ENCODE measurements around the gene KDF1. TPM values are rescaled to one million over a fixed set of nuclear protein-coding genes. Genes with fewer than 3 reads are reported as not detected.

Gene KDF1
- total RNA-seq, 4 donors from 2014 or later: 21.9 to 51.1 (median 41.5) TPM

- no peaks in the 10 kb centered on the region for H3K9me3 ChIP-seq
- WGBS: 69% methylated on average over 8 of the region's 8 CpGs
- no peak overlapping the region for H3K4me3 ChIP-seq
- peaks cover 73% of the 10 kb centered on the region for H3K36me3 ChIP-seq
- no peak overlapping the region for H3K27ac ChIP-seq
- TF ChIP-seq, protein P1, sequence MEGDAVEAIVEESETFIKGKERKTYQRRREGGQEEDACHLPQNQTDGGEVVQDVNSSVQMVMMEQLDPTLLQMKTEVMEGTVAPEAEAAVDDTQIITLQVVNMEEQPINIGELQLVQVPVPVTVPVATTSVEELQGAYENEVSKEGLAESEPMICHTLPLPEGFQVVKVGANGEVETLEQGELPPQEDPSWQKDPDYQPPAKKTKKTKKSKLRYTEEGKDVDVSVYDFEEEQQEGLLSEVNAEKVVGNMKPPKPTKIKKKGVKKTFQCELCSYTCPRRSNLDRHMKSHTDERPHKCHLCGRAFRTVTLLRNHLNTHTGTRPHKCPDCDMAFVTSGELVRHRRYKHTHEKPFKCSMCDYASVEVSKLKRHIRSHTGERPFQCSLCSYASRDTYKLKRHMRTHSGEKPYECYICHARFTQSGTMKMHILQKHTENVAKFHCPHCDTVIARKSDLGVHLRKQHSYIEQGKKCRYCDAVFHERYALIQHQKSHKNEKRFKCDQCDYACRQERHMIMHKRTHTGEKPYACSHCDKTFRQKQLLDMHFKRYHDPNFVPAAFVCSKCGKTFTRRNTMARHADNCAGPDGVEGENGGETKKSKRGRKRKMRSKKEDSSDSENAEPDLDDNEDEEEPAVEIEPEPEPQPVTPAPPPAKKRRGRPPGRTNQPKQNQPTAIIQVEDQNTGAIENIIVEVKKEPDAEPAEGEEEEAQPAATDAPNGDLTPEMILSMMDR (IDR thresholded peaks at IDR 0.05): no peak
- TF ChIP-seq POLR2A (IDR thresholded peaks at IDR 0.05) (no peak), EP300 (IDR thresholded peaks at IDR 0.05) (no peak), POLR2AphosphoS5 (IDR thresholded peaks at IDR 0.05) (no peak)
- DNase-seq (ENCODE audit: low spot score in 2 of 2): no peak
- H3K27me3 ChIP-seq: no peaks in the 10 kb centered on the region
- no peaks in the 10 kb centered on the region for H3K4me1 ChIP-seq
These were observed 14.5 kb downstream of the KDF1 start for GRCh38 chr1:26945728-26946127.

DNA sequence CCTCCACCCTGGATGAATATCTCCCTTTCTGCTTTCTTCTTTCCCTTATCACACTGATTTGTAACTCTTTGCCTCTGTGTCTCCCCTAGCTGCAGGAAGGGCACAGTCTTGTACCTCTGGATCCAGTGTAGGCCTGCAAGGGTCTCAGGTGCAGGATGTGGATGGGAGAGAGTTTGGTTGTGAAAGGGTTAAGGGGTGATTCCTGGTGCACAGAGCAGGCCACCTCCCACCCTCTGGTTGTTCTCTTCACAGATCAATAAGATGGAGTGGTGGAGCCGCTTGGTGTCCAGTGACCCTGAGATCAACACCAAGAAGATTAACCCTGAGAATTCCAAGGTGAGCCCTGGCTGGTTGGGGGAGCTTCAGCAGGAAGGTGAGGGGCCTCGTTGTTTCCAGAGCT is 15.1 kb downstream of the KDF1 start:
- TF ChIP-seq POLR2A (IDR thresholded peaks at IDR 0.05): no peak
- TF ChIP-seq, protein P1 (IDR thresholded peaks at IDR 0.05): no peak
- no peak for TF ChIP-seq POLR2AphosphoS5 (IDR thresholded peaks at IDR 0.05)
- no peak for TF ChIP-seq EP300 (IDR thresholded peaks at IDR 0.05)
- no peaks in the 10 kb centered on the region for H3K27me3 ChIP-seq
- H3K4me3 ChIP-seq: no peak overlapping the region
- H3K4me1 ChIP-seq: no peaks in the 10 kb centered on the region
- WGBS: 63% methylated on average over 2 of the region's 2 CpGs
- H3K9me3 ChIP-seq: no peaks in the 10 kb centered on the region
- H3K36me3 ChIP-seq: peaks cover 68% of the 10 kb centered on the region
- DNase-seq (ENCODE audit: low spot score in 2 of 2): no peak
- H3K27ac ChIP-seq: no peak overlapping the region

DNA sequence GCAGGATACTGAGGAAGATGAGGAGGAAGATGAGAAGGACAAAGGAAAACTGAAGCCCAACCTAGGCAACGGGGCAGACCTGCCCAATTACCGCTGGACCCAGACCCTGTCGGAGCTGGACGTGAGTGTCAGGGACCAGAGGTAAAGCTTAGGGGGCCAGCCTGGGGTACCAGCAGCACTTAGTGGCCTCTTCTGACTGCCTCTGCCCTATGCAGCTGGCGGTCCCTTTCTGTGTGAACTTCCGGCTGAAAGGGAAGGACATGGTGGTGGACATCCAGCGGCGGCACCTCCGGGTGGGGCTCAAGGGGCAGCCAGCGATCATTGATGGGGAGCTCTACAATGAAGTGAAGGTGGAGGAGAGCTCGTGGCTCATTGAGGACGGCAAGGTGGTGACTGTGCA is 17.6 kb downstream of the KDF1 start:
- 90% methylated on average over 12 of the region's 12 CpGs for WGBS

GRCh38 chr1:26941311-26941710 is 19.0 kb downstream of the KDF1 start:
- H3K4me3 ChIP-seq: no peak overlapping the region
- H3K36me3 ChIP-seq: peaks cover 68% of the 10 kb centered on the region
- H3K9me3 ChIP-seq: no peaks in the 10 kb centered on the region
- H3K27me3 ChIP-seq: no peaks in the 10 kb centered on the region
- no peaks in the 10 kb centered on the region for H3K4me1 ChIP-seq
- DNase-seq (ENCODE audit: low spot score in 2 of 2): no peak
- H3K27ac ChIP-seq: no peak overlapping the region
- WGBS: 98% methylated on average over 9 of the region's 10 CpGs
- TF ChIP-seq POLR2AphosphoS5 (IDR thresholded peaks at IDR 0.05) (no peak), POLR2A (IDR thresholded peaks at IDR 0.05) (no peak), EP300 (IDR thresholded peaks at IDR 0.05) (no peak)
- TF ChIP-seq, protein P1 (IDR thresholded peaks at IDR 0.05): no peak

More for the DNA sequence above, 17.6 kb downstream of the KDF1 start:
- DNase-seq (ENCODE audit: low spot score in 2 of 2): no peak
- TF ChIP-seq POLR2AphosphoS5 (IDR thresholded peaks at IDR 0.05) (no peak), EP300 (IDR thresholded peaks at IDR 0.05) (no peak), POLR2A (IDR thresholded peaks at IDR 0.05) (no peak)
- TF ChIP-seq, protein P1 (IDR thresholded peaks at IDR 0.05): no peak
- no peaks in the 10 kb centered on the region for H3K27me3 ChIP-seq
- no peaks in the 10 kb centered on the region for H3K4me1 ChIP-seq
- no peak overlapping the region for H3K4me3 ChIP-seq
- no peaks in the 10 kb centered on the region for H3K9me3 ChIP-seq
- H3K27ac ChIP-seq: no peak overlapping the region
- H3K36me3 ChIP-seq: peaks cover 66% of the 10 kb centered on the region

GRCh38 chr1:26938659-26939025 is 21.6 kb downstream of the KDF1 start:
- Histone ChIP-seq H3K9me3 (no peaks in the 10 kb centered on the region), H3K27me3 (no peaks in the 10 kb centered on the region), H3K4me1 (no peaks in the 10 kb centered on the region), H3K27ac (no peak overlapping the region), H3K36me3 (peaks cover 53% of the 10 kb centered on the region), H3K4me3 (no peak overlapping the region)
- WGBS: 72% methylated on average over 2 of the region's 2 CpGs
- TF ChIP-seq, protein P1 (IDR thresholded peaks at IDR 0.05): no peak
- TF ChIP-seq EP300 (IDR thresholded peaks at IDR 0.05): no peak
- TF ChIP-seq POLR2AphosphoS5 (IDR thresholded peaks at IDR 0.05): no peak
- no peak for TF ChIP-seq POLR2A (IDR thresholded peaks at IDR 0.05)
- no peak for DNase-seq (ENCODE audit: low spot score in 2 of 2)

Measured in suprapubic skin (tissue), 4 donors.